Skeletal muscle tissue (tissue), 4 donors: ENCODE data around the gene STXBP5L. TPM values are rescaled to one million over a fixed set of nuclear protein-coding genes. Genes with fewer than 3 reads are reported as not detected.
"Not testable (repeated sequence)": the region's sequence is repeated elsewhere in the genome, so short reads cannot be mapped to it uniquely, and the experiment has no call there.

Experiments used
- H3K27ac ChIP-seq: one replicate; pipeline ENCODE4 v1.7.0; 2013; ENCODE audit warnings: mild to moderate bottlenecking, low read depth, low read length, inconsistent platforms
- H3K27me3 ChIP-seq, 3 donors: one replicate each; pipeline ENCODE4 v1.7.0; 2013; ENCODE audit warnings: low read length in 3 of 3; ENCODE audit not compliant: control insufficient read depth in 3 of 3, insufficient read depth in 3 of 3
- H3K36me3 ChIP-seq, 3 donors: one replicate each; pipeline ENCODE4 v1.7.0; 2013; ENCODE audit warnings: low read length in 3 of 3; ENCODE audit not compliant: control insufficient read depth in 3 of 3, insufficient read depth in 3 of 3
- H3K4me1 ChIP-seq, 3 donors: one replicate each; pipeline ENCODE4 v1.7.0; 2013; ENCODE audit warnings: low read length in 3 of 3, mild to moderate bottlenecking in 3 of 3; ENCODE audit not compliant: control insufficient read depth in 3 of 3, insufficient read depth in 3 of 3
- H3K4me3 ChIP-seq, 3 donors: one replicate each; pipeline ENCODE4 v1.7.0; 2013; ENCODE audit warnings: low read length in 3 of 3
- H3K9ac ChIP-seq, 3 donors: one replicate each; pipeline ENCODE4 v1.7.0; 2013; ENCODE audit warnings: low read length in 3 of 3, mild to moderate bottlenecking in 3 of 3, moderate library complexity in 2 of 3, low read depth in 1 of 3
- H3K9me3 ChIP-seq, 3 donors: one replicate each; pipeline ENCODE4 v1.7.0; 2013; ENCODE audit warnings: low read length in 3 of 3; ENCODE audit not compliant: control insufficient read depth in 3 of 3
- total RNA-seq: library from RNA; depleted of rRNA; stranded (reverse); fragments of >200 nt; gene quantifications from one replicate; pipeline ENCODE4 v1.2.3, GENCODE V29; 2014
- donor health status: Osteomylitis.

The STXBP5L gene
- total RNA-seq, 1 donor from 2014 or later = not detected

- Histone ChIP-seq H3K27ac (no peak overlapping the region), H3K4me3 (no peak overlapping the region), H3K27me3 (no peaks in the 10 kb centered on the region), H3K9me3 (peaks cover 0 to 2% (median 2%) of the 10 kb centered on the region in 3 donors), H3K36me3 (no peaks in the 10 kb centered on the region), H3K9ac (no peak overlapping the region), H3K4me1 (no peaks in the 10 kb centered on the region)
Measured at GRCh38 chr3:120985242-120985641, 77.2 kb downstream of the STXBP5L start.

DNA sequence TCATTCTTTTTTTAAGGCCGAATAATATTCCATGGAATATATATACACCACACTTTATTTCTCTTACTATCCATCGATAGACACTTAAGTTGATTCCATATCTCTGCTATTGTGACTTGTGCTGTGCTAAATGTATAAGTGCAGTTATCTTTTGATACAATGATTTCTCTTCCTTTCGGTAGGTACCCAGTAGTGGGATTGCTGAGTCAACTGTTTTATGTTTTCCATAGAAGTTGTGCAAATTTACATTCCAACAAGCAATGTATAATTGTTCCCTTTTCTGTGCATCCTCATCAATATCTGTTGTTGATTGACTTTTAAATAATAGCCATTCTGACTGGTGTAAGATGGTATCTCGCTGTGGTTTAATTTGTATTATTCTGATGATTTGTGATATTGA lies 81.0 kb downstream of the STXBP5L start:
- Histone ChIP-seq H3K27me3 (no peaks in the 10 kb centered on the region), H3K36me3 (no peaks in the 10 kb centered on the region), H3K9ac (no peak overlapping the region), H3K4me3 (no peak overlapping the region), H3K4me1 (no peaks in the 10 kb centered on the region), H3K27ac (no peak overlapping the region), H3K9me3 (no peaks in the 10 kb centered on the region)

GRCh38 chr3:121018917-121019321 lies 110.9 kb downstream of the STXBP5L start:
- no peaks in the 10 kb centered on the region for H3K4me1 ChIP-seq
- no peaks in the 10 kb centered on the region for H3K27me3 ChIP-seq
- no peak overlapping the region for H3K9ac ChIP-seq
- no peaks in the 10 kb centered on the region for H3K36me3 ChIP-seq
- no peak overlapping the region for H3K4me3 ChIP-seq
- H3K27ac ChIP-seq = no peak overlapping the region
- peaks cover 0 to 2% (median 0%) of the 10 kb centered on the region in 3 donors for H3K9me3 ChIP-seq

GRCh38 chr3:121063628-121064027 lies 155.6 kb downstream of the STXBP5L start:
- Histone ChIP-seq H3K27me3 (no peaks in the 10 kb centered on the region), H3K36me3 (no peaks in the 10 kb centered on the region), H3K27ac (no peak overlapping the region), H3K9me3 (no peaks in the 10 kb centered on the region), H3K9ac (no peak overlapping the region), H3K4me1 (no peaks in the 10 kb centered on the region), H3K4me3 (no peak overlapping the region)

GRCh38 chr3:121064121-121064520 lies 156.1 kb downstream of the STXBP5L start:
- no peaks in the 10 kb centered on the region for H3K36me3 ChIP-seq
- H3K4me3 ChIP-seq = no peak overlapping the region
- H3K9me3 ChIP-seq = no peaks in the 10 kb centered on the region
- no peaks in the 10 kb centered on the region for H3K4me1 ChIP-seq
- no peak overlapping the region for H3K9ac ChIP-seq
- no peak overlapping the region for H3K27ac ChIP-seq
- H3K27me3 ChIP-seq = no peaks in the 10 kb centered on the region

DNA sequence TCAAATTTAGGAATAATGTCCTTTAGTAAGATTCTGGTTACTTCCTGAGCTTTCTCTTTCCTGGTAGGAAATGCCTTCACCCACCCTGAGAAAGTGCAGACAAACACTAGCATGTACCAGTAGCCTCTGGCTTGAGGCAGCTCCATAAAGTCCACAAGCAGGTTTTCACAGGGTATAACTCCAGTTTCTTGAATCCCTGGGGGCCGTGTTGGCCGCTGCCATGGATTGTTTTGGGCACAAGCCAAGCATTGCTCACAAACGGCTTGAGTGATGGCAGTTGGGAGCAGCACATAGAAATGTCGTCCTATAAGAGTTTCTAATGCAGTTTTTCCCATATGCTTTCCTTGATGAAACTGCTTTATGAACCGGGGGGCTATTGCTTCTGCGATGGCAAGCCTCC lies 164.1 kb downstream of the STXBP5L start:
- no peaks in the 10 kb centered on the region for H3K4me1 ChIP-seq
- no peaks in the 10 kb centered on the region for H3K9me3 ChIP-seq
- H3K4me3 ChIP-seq = no peak overlapping the region
- H3K27me3 ChIP-seq = no peaks in the 10 kb centered on the region
- no peak overlapping the region for H3K27ac ChIP-seq
- H3K9ac ChIP-seq = no peak overlapping the region
- no peaks in the 10 kb centered on the region for H3K36me3 ChIP-seq

DNA sequence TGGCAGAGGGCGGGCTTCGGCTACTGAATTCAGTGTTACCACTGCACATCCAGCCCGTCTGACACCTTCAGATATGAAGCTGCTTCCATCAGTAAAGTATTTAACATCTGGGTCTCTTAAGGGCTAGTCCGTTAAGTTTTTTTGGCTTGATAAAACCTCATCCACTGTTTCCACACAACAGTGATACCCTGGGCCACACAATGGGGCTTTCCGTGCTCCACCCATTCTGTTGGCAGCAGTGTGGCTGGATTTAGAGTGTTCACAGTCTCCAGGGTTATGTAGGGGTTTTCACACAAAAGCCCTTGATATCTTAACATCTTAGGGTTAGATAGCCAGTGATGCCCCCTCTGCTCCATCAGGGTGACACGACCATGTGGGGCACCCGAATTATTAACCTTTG lies 165.0 kb downstream of the STXBP5L start:
- H3K4me3 ChIP-seq = no peak overlapping the region
- no peak overlapping the region for H3K9ac ChIP-seq
- no peaks in the 10 kb centered on the region for H3K9me3 ChIP-seq
- H3K4me1 ChIP-seq = no peaks in the 10 kb centered on the region
- no peaks in the 10 kb centered on the region for H3K27me3 ChIP-seq
- H3K36me3 ChIP-seq = no peaks in the 10 kb centered on the region
- no peak overlapping the region for H3K27ac ChIP-seq

DNA sequence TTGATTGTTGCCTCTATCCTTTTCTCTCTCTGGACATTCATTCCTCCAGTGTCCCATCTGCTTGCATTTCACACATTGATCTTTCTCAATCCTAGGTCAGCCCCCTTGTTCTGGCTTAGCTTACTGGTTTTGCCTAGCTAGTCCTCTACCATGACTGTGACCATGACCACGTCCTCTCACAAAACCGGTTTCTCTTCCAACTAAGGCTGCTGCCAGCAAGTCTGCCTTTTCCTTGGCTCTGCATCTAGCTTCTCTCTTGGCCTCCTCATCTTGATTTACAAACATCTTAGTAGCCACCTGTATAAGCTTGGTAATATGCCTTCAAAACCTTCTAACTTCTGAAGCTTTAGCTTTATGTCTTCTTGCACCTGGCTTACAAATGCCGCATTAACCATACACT lies 167.2 kb downstream of the STXBP5L start:
- H3K27me3 ChIP-seq = no peaks in the 10 kb centered on the region

DNA sequence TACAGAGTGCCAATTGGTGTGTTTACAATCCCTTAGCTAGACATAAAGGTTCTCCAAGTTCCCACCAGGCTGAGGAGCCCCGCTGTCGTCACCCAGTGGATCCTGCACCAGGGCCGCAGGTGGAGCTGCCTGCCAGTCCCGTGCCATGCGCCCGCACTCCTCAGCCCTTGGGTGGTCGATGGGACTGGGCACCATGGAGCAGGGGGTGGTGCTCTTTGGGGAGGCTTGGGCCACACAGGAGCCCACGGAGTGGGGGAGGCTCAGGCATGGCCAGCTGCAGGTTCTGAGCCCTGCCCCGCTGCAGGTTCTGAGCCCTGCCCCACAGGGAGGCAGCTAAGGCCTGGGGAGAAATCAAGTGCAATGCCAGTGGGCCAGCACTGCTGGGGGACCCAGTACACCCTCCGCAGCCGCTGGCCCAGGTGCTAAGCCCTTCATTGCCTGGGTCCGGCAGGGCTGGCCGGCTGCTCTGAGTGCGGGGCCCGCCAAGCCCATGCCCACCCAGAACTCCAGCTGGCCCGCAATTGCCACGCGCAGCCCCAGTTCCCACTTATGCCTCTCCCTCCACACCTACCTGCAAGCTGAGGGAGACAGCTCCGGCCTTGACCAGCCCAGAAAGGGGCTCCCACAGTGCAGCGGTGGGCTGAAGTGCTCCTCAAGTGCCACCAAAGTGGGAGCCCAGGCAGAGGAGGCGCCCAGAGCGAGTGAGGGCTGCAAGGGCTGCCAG lies 170.5 kb downstream of the STXBP5L start:
- H3K9ac ChIP-seq, H3K27ac ChIP-seq, H3K4me3 ChIP-seq, H3K27me3 ChIP-seq, H3K36me3 ChIP-seq, H3K4me1 ChIP-seq, H3K9me3 ChIP-seq: not testable (repeated sequence)

More for the DNA sequence above, 167.2 kb downstream of the STXBP5L start:
- H3K27ac ChIP-seq = no peak overlapping the region
- no peaks in the 10 kb centered on the region for H3K4me1 ChIP-seq
- H3K4me3 ChIP-seq = no peak overlapping the region
- H3K9me3 ChIP-seq = no peaks in the 10 kb centered on the region
- no peaks in the 10 kb centered on the region for H3K36me3 ChIP-seq
- H3K9ac ChIP-seq = no peak overlapping the region

GRCh38 chr3:121096953-121097352 lies 188.9 kb downstream of the STXBP5L start:
- H3K9ac ChIP-seq = no peak overlapping the region
- H3K27ac ChIP-seq = no peak overlapping the region
- H3K4me3 ChIP-seq = no peak overlapping the region

More at GRCh38 chr3:121096953-121097352, 188.9 kb downstream of the STXBP5L start:
- Histone ChIP-seq H3K4me1 (no peaks in the 10 kb centered on the region), H3K27me3 (no peaks in the 10 kb centered on the region), H3K36me3 (no peaks in the 10 kb centered on the region), H3K9me3 (no peaks in the 10 kb centered on the region)
